22Rv1 (cell line): ENCODE data around the gene MSLN.

Experiments used
- CTCF ChIP-seq: fragments of 450-650 bp; IDR thresholded peaks from 2 replicates; pipeline ENCODE4 v1.5.1; 2017; ENCODE audit warnings: mild to moderate bottlenecking
- ZFX ChIP-seq: fragments of 450-650 bp; IDR thresholded peaks from 2 replicates; pipeline ENCODE4 v1.6.1; 2017; ENCODE audit warnings: antibody characterized with exemption, borderline replicate concordance

- no peak for TF ChIP-seq CTCF
- TF ChIP-seq ZFX, result no peak
Measured at GRCh38 chr16:714079-714478, 46.5 kb upstream of the MSLN start.
